H1 (cell line): ENCODE results near the gene USH2A.

Source experiments
- ATF2 ChIP-seq: IDR thresholded peaks from 2 replicates; pipeline ENCODE4 v1.6.1; 2012; ENCODE audit warnings: low read length, inconsistent platforms
- CHD7 ChIP-seq: fragments of 300-600 bp; sonication (generic); IDR thresholded peaks from 2 replicates; pipeline ENCODE4 v1.7.1; 2012; ENCODE audit warnings: low read length, moderate library complexity, mild to moderate bottlenecking, inconsistent platforms; ENCODE audit not compliant: insufficient replicate concordance
- CTCF ChIP-seq, 3 experiments: IDR thresholded peaks; 1 replicate in 2 of 3; 2 replicates in 1 of 3; pipeline versions ENCODE4 v1.5.1 to v1.6.1; 2011; ENCODE audit warnings: low read length in 3 of 3, mild to moderate bottlenecking in 3 of 3, inconsistent platforms in 2 of 3, low read depth in 1 of 3, moderate library complexity in 1 of 3; ENCODE audit not compliant: insufficient read depth in 1 of 3; ENCODE audit errors: control extremely low read depth in 1 of 3
- EP300 ChIP-seq, 2 experiments: IDR thresholded peaks; 1 replicate in 1 of 2; 2 replicates in 1 of 2; pipeline ENCODE4 v1.6.1; 2011 to 2012; ENCODE audit warnings: low read depth in 2 of 2, low read length in 2 of 2, mild to moderate bottlenecking in 2 of 2, borderline replicate concordance in 1 of 2, inconsistent platforms in 1 of 2, moderate library complexity in 1 of 2
- GABPA ChIP-seq: IDR thresholded peaks from 2 replicates; pipeline ENCODE4 v1.6.1; 2011; ENCODE audit warnings: mild to moderate bottlenecking, low read length, moderate library complexity, borderline replicate concordance; ENCODE audit not compliant: insufficient read depth
- JUND ChIP-seq: IDR thresholded peaks from 2 replicates; pipeline ENCODE4 v1.6.1; 2011; ENCODE audit warnings: mild to moderate bottlenecking, improper control_type of control experiment, low read length
- PHF8 ChIP-seq: fragments of 200-600 bp; sonication (generic); conservative IDR thresholded peaks from 2 replicates; pipeline ENCODE4 v1.7.1; 2012; ENCODE audit warnings: low read depth, mild to moderate bottlenecking, inconsistent platforms, low read length, moderate library complexity
- RFX5 ChIP-seq: IDR thresholded peaks from 2 replicates; pipeline ENCODE4 v1.6.1; 2011; ENCODE audit warnings: low read depth, low read length, improper control_type of control experiment, borderline replicate concordance
- SAP30 ChIP-seq: fragments of 300-600 bp; sonication (generic); IDR thresholded peaks from 2 replicates; pipeline ENCODE4 v1.7.1; 2012; ENCODE audit warnings: low read length, moderate library complexity, mild to moderate bottlenecking, inconsistent platforms; ENCODE audit not compliant: insufficient read depth, insufficient replicate concordance
- SP1 ChIP-seq: IDR thresholded peaks from 2 replicates; pipeline ENCODE4 v1.6.1; 2011; ENCODE audit warnings: low read depth, low read length
- SUZ12 ChIP-seq: fragments of 200-600 bp; sonication (generic); IDR thresholded peaks from 2 replicates; pipeline ENCODE4 v1.6.1; 2012; ENCODE audit warnings: mild to moderate bottlenecking, inconsistent platforms, low read length, moderate library complexity, mixed read lengths
- TCF12 ChIP-seq: IDR thresholded peaks from 2 replicates; pipeline ENCODE4 v1.6.1; 2011; ENCODE audit warnings: low read depth, mild to moderate bottlenecking, low read length
- ZNF274 ChIP-seq: IDR thresholded peaks from 2 replicates; pipeline ENCODE4 v1.7.0; 2012; ENCODE audit warnings: low read length, borderline replicate concordance; ENCODE audit errors: extremely low read depth

DNA sequence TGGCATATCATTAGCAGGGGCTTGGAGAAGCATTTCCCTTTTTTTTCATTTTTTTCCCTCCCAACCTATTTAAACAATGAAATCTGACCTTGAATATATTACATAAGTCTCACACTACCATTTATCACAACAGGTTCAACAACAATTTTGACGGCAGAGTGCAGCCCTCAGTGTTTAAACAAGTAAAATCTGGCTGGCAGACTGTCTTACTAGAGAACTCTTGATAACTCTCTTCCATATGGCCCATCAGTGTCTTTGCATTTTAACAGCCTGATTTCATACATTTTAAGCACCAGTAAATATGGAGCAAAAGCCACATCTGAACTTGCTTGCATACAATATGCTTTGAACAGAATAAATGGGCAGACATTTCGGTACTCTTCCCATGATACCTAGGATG, 643.1 kb downstream of the USH2A start:
- TF ChIP-seq CTCF (IDR thresholded peaks at IDR 0.05; ENCODE audit: control extremely low read depth in 1 of 3, insufficient read depth in 1 of 3, low read depth in 1 of 3, low read length in 3 of 3) (no peak), SAP30 (no peak), EP300 (IDR thresholded peaks at IDR 0.05; ENCODE audit: borderline replicate concordance in 1 of 2, low read depth in 2 of 2, low read length in 2 of 2) (no peak), JUND (no peak), RFX5 (no peak), CHD7 (no peak), ATF2 (no peak), TCF12 (no peak), GABPA (no peak), SUZ12 (no peak), PHF8 (no peak), ZNF274 (no peak), SP1 (no peak)
